GM21786 (cell line): ENCODE measurements around the gene STS.

Source experiments
- ATAC-seq: cut with Tn5 transposase; IDR thresholded peaks from one replicate; pipeline ENCODE4 v1.9.1; 2021; ENCODE audit not compliant: unreplicated experiment

The STS gene, protein sequence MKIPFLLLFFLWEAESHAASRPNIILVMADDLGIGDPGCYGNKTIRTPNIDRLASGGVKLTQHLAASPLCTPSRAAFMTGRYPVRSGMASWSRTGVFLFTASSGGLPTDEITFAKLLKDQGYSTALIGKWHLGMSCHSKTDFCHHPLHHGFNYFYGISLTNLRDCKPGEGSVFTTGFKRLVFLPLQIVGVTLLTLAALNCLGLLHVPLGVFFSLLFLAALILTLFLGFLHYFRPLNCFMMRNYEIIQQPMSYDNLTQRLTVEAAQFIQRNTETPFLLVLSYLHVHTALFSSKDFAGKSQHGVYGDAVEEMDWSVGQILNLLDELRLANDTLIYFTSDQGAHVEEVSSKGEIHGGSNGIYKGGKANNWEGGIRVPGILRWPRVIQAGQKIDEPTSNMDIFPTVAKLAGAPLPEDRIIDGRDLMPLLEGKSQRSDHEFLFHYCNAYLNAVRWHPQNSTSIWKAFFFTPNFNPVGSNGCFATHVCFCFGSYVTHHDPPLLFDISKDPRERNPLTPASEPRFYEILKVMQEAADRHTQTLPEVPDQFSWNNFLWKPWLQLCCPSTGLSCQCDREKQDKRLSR

DNA sequence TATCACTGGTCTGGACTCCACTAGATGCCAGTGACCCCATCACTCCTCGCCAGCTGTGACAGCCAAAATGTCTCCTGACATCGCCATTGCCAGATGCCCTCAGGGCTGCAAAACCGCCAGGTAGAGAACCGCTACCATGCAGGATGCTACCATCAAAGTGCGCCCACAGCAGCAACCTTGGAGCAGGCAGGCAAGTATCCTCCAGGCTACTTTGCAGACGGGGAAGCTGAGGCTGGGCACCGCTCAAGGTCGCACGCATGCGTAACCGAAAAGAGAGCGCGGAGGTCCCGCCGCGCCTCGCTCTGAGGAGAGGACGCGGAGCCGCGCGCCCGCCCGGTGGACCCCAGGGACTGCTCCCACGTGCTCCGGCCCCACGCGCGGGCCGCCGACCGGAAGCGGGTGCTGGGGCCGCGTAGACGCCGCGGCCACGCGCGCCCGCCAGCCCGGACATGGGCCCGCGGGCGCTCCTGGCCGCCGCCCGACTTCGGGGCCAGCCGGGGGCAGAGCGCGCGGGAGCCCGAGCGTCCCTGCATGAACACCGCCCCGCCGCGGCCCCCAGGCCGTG lies at the start of gene STS:
TSS of gene STS (plus strand) at position 300 of the 565 bp plus-strand sequence. CDS start 105,488 bp downstream, outside the sequence.
- peak; percentile 30 for ATAC-seq

- no peak for ATAC-seq
Observed at GRCh38 chrX:7100022-7100421, 47.5 kb upstream of the STS start.

- no peak for ATAC-seq
Observed at GRCh38 chrX:7102119-7102518, 45.4 kb upstream of the STS start.

- ATAC-seq: no peak
Observed at GRCh38 chrX:7106649-7107048, 40.9 kb upstream of the STS start.

DNA sequence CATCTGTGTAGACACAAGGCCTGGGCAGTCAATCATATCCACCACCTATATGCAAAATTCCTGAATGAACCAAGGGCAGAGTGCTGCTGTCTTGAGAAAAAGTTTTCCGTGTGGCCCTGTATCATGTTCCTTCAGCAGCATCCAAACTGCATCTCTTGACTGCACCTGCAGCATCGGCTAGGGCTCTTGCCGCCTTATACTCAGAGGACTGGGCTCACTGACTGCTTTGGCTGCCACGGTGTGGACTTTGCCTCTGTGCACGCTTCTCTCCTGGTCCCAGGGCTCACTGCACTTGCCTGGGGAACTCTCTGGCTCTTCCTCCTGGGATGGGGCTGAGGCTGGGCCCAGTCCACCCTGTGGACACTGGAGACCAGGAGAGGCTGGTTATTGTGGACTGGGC lies 39.5 kb upstream of the STS start:
- ATAC-seq: no peak

GRCh38 chrX:7109049-7109531 lies 38.4 kb upstream of the STS start:
- ATAC-seq: no peak

- ATAC-seq: peak; percentile 60
Observed at GRCh38 chrX:7109838-7110793, 37.4 kb upstream of the STS start.

DNA sequence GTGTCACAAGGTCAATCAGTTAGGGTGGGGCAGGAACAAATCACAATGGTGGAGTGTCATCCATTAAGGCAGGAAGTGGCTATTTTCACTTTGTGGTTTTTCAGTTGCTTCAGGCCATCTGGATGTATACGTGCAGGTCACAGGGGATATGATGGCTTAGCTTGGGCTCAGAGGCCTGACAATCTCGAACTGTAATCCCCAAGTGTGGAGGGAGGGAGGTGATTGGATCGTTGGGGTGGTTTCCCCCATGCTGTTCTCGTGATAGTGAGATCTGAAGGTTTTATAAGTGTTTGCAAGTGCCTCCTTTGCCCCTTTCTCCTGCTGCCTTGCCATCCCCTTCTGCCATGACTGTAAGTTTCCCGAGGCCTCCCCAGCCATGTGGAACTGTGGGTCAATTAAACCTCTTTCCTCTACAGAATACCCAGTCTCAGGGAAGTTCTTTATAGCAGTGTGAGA lies 36.7 kb upstream of the STS start:
- peak; percentile 58 for ATAC-seq

DNA sequence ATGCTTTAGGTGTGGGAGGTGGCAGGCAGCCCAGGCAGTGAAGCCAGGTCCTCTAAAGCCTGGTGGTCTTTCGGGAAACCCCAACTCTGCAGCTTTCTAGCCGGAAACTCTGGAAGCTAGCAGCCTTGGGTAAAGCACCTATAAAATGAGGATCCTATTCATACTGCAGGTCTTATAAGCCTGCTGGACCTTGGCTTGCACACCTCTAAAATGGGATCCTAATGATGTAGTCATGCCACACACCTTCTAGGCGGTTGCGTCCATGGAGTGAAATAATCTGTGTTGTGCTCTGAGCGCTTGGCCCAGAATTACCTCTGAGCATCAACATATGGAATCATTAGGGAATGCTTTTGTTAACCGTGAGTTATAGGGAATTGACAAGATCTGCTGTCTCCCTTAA lies 36.0 kb upstream of the STS start:
- ATAC-seq: no peak

DNA sequence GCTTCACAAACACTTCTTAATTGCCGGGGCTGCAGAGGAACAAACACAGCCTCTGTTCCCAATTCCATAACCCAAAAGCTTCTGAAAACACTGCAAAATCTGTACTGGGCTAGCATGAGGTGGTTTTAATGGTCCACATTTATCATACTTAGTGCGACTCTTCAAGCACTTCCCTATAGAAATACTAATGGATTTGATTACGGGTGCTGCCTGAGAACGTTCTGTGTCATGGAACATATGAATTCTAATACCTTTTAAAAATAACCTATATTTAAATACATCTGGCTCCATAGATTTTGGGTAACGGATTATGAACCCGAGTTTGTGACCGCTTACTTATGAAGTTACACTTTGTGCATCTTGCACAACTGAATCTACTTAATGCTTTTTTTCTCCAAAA lies 35.4 kb upstream of the STS start:
- ATAC-seq: no peak

DNA sequence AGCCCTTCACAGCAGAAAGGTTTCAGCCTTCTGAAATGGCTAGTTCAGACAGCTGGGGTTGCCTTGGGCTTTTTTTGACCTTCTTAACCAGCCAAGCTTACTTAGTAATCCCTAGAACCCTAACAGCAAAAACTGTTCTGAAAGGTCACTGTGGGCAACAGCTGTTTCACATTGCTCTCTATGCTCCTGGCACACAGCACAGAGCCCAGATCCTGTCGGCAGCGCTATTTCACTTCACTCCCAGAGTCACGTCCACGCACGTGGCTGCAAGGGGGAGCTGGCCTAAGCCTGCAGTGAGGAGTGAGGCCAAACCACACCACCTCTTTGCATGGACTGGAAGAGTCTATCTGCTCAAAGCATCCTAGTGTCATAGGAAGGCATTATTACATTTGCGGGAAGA lies 32.0 kb upstream of the STS start:
- peak; percentile 64 for ATAC-seq

DNA sequence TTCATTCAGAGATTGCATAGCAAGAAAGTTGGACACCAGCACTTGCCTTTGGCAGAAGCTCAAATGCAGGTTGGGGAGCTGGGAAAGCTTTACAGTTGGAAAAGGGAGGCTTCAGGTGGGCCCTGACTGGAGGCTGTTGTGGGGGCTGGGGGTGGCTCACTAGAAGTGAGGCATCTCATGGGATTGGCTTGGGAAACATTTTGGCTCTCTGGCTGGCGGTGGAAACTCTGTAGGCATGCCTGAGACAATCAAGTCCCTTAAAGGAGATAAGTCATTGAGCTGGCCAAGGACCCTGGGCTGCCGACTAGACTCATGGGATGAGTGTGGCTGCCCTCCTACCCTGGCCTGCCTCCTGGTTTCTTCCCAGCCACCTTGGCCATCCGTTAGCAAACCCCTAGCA lies 31.4 kb upstream of the STS start:
- no peak for ATAC-seq

DNA sequence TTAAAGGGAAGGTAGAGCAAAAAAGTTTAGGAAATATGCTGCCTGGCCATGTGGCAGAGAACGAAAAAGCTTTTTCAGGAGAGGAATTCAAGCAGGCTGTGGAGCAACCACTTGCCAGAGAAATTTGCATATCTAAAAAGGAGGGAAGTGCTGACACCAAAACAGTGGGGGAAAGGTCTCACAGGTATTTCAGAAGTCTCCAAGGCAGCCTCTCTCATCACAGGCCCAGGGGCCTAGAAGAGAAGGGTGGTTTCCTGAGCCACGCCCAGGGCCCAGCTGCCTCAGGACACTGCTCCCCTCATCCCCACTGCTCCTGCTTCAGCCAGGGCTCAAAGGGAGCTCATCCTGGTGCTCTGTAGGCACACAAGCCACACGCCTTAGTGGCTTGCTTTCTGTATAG lies 29.9 kb upstream of the STS start:
- peak; percentile 32 for ATAC-seq

DNA sequence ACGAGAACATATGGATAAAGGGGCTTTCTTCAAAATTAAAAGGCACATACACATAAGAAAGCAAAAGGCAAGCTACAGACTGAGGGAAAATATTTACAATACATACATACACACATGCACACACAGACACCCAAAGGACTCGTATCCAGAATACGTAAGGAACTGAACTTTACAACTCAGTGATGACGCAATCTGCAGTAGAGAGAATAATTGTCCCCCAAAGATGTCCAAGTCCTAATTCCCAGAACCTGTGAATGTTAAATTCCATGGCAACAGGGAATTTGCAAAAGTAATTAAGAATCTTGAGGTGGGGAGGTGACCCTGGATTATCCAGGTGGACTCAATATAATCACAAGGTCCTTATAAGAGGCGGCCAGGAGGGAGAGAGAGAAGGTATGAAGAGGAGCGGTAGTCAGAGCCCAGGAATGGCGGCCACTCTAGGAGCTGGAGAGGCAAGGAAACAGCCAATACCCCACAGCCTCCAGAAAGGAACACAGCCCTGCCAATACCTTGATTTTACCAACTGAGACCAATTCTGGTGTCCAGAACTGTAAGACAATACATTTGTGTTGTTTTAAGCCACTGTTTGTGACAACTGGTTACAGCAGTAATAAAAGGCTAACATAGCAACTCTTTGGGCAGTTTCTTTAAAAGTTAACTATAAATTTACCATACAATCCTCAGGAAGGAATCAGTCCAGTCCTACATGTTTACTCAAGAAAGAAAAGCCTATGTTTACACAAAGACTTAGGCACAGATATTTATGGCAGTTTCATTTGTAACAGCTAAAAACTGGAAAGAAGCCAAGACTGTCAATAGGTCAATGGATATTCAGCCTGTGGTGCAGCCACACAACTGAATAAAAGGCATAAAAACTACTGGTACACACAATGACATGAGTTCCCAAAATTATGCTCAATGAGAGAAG lies 27.3 kb upstream of the STS start:
- ATAC-seq: peak; percentile 34

- no peak for ATAC-seq
Observed at GRCh38 chrX:7120878-7121219, 26.7 kb upstream of the STS start.

- ATAC-seq: no peak
Observed at GRCh38 chrX:7127056-7127455, 20.5 kb upstream of the STS start.

GRCh38 chrX:7131621-7132020 lies 15.9 kb upstream of the STS start:
- no peak for ATAC-seq

DNA sequence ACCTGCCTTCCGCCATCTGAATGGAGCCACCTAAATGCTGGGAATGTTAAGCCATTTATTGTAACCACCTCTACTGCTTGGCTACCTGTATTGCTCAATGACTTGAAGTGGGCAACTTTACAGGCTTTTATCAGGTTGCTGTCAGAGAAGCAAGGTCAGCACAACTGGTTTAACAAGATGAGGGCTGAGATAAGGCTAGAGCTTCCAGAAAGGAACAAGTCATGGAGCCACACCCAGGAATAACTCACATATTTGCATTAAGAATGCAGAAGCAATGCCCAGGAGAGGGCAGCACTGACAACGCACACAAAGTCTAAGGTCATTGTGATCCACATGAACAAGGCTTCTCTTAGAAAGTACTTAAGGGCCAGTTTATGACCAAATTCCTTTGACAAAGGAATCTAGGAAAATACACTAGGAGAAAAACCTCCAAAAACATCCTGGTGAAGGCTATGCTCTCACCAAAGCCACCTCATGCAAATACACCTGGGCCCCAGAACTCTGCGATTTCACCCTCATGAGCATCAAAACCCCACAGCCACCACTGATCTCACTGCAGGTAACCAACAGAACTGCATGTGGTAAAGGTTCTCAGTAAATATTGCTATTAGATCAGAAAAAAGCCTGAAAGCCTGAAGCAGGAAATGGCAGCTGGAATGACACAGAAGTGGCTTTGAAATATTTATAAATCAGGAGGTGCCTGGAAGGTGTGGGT lies 15.0 kb upstream of the STS start:
- peak; percentile 76 for ATAC-seq

- ATAC-seq: peak; percentile 12
Observed at GRCh38 chrX:7133050-7133440, 14.5 kb upstream of the STS start.
